Astrocyte of the cerebellum (primary cell): Measurements from ENCODE around the gene CSRP2.

Experiments
- DNase-seq: peaks from one replicate; pipeline ENCODE4 v3.0.0-alpha.2; 2011; ENCODE audit warnings: low read depth
- H3K4me3 ChIP-seq: 2 replicates; pipeline ENCODE4 v1.5.1; 2011; ENCODE audit warnings: mild to moderate bottlenecking, low read depth, low read length, moderate library complexity
- in situ Hi-C: cut with HindIII; loops from 2 replicates; pipeline ENCODE4 v1.10.0; 2017; ENCODE audit warnings: low sequenced_read_pairs
- TF ChIP-seq, protein P1 (sequence below): IDR thresholded peaks from 2 replicates; pipeline ENCODE4 v1.5.1; 2012; ENCODE audit warnings: low read length, low read depth, moderate library complexity, mild to moderate bottlenecking; ENCODE audit errors: missing control alignments

The CSRP2 gene

DNA sequence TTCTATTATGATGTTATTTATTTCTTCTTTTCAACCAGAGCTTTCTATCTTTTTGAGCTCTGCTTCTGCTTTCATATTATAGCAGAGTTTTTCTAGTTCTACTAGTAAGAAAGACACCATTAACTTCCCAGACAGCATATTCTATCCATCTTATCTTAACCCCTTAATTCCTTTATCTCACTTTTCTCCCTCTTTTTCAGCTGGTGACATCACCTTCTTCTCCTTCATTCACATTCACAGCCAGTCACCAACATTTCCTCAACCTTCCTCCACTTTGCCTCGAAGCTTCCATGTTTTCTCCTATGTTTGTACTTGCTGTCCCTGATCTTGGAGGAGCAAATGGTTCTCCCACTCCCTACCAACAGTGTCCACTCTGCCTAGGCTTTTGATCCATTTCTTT lies 3.5 kb upstream of the CSRP2 start:
- DNase-seq = no peak
- in situ Hi-C loops = no loop called here
- TF ChIP-seq, protein P1, sequence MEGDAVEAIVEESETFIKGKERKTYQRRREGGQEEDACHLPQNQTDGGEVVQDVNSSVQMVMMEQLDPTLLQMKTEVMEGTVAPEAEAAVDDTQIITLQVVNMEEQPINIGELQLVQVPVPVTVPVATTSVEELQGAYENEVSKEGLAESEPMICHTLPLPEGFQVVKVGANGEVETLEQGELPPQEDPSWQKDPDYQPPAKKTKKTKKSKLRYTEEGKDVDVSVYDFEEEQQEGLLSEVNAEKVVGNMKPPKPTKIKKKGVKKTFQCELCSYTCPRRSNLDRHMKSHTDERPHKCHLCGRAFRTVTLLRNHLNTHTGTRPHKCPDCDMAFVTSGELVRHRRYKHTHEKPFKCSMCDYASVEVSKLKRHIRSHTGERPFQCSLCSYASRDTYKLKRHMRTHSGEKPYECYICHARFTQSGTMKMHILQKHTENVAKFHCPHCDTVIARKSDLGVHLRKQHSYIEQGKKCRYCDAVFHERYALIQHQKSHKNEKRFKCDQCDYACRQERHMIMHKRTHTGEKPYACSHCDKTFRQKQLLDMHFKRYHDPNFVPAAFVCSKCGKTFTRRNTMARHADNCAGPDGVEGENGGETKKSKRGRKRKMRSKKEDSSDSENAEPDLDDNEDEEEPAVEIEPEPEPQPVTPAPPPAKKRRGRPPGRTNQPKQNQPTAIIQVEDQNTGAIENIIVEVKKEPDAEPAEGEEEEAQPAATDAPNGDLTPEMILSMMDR = no peak

DNA sequence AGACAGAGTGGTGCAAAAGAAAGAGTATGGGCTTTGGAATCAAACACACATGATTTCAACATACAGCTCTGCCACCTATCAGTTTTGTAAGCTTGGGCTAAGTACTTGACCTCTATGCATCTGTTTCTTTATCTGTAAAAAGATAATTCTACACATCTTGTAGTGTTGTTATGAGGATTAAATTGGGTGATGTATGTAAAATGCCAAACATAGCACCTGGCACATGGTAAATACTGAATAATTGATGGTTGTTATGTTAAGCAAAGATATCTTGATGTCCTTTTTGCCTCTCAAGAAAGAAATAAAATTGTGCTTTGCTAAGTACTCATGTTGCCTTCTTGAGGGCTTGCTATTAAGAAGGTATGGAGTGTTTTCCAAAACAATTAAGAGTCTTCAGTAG lies 2.3 kb upstream of the CSRP2 start:
- TF ChIP-seq, protein P1 = no peak
- no peak overlapping the region for H3K4me3 ChIP-seq
- in situ Hi-C loops = no loop called here
- DNase-seq = no peak

More for the DNA sequence above, 3.5 kb upstream of the CSRP2 start:
- H3K4me3 ChIP-seq = no peak overlapping the region

DNA sequence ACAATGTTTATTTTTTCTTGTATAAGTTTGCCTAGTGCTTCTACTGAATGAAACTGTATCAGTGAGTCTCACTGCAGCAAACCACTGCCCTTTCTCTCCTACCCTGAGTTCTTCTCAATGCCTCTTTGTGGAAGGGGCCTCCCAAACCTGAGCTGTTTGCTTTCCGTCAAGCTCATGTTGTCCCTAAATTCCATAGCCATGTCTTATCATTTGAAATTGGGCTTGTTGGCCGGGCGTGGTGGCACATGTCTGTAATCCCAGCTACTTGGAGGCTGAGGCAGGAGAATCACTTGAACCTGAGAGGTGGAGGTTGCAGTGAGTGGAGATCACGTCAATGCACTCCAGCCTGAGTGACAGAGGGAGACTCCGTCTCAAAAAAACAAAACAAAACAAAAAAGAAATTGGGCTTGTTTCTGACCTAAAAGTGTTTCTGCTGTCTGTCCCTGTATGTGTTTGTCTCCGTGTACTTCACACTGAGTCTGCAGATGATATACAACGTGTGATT lies 1.8 kb upstream of the CSRP2 start:
- DNase-seq = no peak
- TF ChIP-seq, protein P1 = no peak
- no peak overlapping the region for H3K4me3 ChIP-seq
- in situ Hi-C loops = no loop called here

DNA sequence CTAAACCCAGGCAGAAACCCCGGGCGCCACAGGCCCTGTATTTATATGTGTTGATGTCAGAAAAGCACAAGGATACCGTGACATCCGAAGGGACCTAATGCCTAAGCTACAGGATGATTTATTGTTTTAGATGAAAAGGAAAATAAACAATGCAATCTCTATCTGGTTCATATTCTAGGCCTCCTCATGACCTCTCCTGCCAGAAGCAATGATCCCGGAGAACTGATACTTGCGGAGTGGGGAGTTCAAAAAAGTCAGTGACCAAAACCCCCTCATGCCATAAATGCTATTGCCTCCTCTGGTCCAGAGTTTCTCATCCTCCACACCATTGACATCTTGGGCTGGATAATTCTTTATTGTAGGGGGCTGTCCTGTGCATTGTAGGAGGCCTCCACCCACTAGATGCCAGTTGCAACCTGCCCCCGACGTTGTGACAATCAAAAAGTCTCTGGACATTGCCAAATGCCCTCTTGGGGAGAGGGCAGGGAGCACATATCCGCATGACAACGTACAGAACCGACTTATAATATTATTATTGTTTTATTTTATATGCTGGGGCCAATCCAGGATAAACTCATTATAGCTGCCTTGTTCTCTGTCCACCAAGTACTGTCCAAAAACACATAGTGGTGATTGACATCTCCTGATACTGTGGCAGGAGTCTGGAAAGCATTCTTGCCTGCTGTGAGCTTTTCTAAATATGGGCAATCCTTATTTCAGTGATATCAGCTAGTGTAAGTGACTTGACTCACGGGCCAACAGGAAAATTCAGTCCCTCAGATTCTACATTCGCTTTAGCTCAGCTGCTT lies 1.1 kb upstream of the CSRP2 start:
- no peak for DNase-seq
- peak overlapping the region; percentile 91 for H3K4me3 ChIP-seq
- TF ChIP-seq, protein P1 = no peak
- in situ Hi-C loops = no loop called here

DNA sequence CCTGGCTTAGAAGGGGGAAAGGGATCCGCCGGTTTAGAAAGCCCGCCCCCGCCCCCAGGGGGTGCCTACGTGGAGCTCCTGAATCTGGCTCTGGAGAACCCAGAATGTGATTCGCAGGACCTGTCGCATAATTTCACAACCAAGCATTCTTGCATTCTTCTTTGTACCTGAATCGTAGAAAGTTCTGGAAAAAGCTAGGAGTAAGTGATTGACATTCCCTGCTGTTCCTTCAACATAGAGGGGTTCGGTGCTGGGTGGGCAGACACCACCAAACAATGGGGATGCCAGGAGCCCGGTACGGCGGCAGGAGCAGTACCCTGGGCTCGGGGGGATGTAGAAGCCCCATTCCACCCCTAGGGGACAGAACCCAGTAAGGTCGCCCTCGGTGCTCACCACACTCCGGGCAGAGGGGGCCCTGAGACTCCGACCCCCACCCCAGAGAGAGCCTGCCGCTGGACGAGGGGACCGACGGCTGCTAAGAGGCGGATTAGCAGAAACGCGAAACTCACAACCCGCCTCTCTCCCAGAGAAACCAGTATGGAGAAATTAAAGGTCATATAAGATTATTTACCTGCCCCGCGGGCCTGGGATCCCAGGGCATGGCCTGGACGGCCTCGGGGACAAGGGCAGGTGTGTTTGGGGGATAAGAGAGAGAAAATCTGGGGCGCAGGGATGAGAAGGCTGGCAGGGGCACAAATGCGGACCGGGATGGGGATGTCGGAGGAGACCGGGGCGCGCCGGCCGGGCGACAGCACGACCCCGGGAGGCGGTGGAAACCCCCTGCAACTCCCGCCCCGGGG lies 520 bp downstream of the CSRP2 start:
- TF ChIP-seq, protein P1 = peak; percentile 19
- in situ Hi-C loops = no loop called here
- no peak for DNase-seq
- H3K4me3 ChIP-seq = peak overlapping the region; percentile 91

DNA sequence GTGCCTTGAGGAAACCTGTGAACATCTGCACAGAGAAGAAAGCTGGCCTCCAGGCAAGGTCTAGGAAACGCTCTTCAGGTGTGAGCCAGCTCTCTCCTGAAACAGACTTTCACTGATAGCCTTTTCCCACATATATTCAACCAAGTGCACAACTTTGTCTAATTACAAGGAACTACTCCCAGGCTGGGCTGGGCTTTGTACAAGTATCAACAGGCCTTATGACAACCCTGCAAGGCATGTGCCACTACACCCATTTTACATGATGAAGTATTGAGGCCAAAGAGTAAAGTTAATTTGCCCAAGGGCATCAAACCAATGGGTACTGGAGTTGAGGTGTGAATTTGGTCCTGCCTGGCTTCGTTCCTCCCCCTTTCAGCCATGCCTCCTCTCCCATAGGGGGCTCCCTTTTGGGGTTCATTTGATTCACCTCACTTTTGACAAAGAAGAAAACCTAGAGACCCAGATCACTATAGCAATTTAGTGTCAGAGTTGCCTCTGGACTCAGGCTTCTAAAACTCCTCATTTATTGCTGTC lies 2.1 kb downstream of the CSRP2 start:
- H3K4me3 ChIP-seq = no peak overlapping the region
- in situ Hi-C loops = no loop called here
- TF ChIP-seq, protein P1 = no peak
- no peak for DNase-seq
